HG03196 (cell line): ENCODE data around the gene ARHGEF28.

ENCODE experiments used
- ATAC-seq: cut with Tn5 transposase; IDR thresholded peaks from one replicate; pipeline ENCODE4 v1.9.1; 2021; ENCODE audit not compliant: unreplicated experiment

The ARHGEF28 gene

GRCh38 chr5:73652391-73652790 lies 26.4 kb downstream of the ARHGEF28 start:
- no peak for ATAC-seq

DNA sequence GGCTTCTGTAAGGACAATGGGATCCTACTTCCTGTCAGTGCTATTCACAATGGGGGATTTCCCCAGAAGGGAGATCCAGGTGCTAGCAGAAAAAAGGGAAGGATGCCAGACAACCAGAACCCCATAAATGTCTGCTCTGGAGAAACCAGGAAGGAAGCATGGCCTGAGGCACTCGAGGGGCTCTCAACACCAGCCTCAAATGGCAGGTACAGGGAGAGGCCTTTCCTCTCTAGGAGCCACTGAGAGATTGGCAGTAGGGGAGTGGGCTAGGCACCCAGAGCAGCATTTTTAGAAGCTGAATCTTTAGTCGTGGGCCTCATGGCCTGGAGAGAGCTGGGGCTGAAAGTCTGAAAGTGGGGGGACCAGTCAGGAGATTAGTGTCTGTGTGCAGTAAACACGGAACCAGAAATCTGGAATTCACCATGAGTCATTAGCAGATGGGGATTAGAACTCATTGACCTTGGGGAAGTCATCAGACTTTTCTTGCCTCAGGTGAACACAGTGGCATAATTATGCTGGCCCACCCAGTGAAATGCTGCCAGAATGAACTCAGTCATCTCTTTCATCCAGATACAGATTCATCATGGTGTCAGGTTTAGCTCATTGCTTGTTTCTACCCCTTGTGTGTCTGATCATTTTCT lies 28.3 kb downstream of the ARHGEF28 start:
- ATAC-seq = no peak

- ATAC-seq = no peak
Measured at GRCh38 chr5:73654819-73655318, 28.9 kb downstream of the ARHGEF28 start.

DNA sequence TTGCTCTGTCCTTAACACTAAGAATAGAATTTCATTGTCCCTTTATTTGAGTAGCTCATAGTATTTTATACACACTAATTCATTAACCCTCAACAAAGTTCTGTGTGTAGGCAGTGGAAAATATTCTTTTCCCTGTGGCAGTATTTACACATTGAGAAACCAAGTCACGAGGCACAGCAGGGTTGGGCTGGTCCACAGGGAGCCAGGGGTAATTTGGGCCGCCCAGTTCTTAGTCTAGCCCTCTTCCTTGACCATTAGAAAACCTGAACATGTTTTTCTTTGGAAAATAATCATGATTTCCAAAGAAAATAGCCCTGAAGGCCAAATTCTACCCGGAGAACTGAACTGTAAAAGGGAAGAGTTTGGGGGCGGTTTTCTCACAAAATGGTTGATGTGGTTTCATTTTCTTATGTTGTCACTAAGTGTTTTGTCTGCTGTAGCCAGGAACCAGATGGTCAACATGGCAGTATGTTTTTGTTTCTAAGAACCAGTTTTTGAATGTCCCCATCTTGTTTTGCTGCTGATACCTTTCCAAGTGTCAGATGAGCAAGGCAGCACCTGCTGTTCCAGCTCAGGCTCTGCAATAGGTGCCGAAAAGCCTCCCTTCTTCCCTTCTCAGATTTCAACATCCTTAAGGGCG lies 29.6 kb downstream of the ARHGEF28 start:
- ATAC-seq = no peak

DNA sequence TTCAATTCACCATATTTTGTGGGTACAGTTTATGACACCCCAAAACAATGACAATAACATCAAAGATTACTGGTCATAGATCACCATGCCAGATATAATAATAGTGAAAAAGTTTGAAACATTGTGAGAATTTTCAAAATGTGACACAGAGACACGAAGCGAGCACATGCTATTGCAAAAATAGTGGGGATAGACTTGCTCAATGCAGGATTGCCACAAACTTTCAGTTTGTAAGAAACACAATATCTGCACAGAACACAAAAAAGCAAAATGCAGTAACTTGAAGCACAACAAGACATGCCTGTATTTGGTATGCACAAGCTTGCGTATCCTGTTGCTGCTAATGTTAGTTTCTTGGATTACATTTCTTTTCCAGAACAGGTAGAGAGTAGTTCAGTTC lies 35.8 kb downstream of the ARHGEF28 start:
- ATAC-seq = no peak

- ATAC-seq = no peak
Measured at GRCh38 chr5:73663161-73663859, 37.3 kb downstream of the ARHGEF28 start.

DNA sequence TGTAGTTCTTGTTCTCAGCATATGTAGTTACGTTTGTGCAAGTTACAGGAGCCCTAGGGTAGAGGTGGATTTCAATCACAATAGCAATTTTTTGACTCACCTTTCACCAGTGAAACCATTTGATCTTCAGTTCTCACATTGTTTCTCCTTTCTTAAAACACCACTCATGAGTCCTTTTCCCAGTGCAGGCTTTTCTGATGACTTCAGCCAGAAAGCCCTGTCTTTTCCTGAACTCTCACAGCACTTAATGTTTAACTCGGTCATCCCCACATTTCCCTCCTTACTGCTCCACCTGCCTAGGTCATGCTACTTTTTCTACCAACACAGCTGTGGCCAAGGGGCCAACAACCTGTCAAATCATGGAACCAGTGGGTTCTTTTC lies 37.9 kb downstream of the ARHGEF28 start:
- ATAC-seq = peak; percentile 41

- no peak for ATAC-seq
Measured at GRCh38 chr5:73664796-73665195, 38.8 kb downstream of the ARHGEF28 start.

DNA sequence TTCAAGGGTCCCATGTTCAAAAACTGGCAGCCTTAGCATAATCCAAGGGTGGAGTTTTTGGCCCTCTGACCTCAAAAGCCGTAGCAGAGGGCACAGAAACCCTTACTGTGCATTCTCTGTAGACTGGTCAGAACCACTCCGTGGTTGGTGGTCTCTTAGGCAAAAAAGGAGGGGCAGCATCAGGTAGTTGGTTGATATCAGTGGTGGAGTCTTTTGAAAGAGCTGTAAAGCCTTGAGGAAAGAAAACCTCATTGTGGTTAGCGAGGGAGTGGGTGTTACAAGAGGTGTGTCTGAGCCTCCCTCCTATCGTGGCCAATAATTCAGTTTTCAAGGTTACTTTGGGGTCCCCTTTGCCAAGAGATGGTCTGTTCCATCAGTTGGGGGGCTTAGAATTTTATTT lies 40.9 kb downstream of the ARHGEF28 start:
- ATAC-seq = no peak

DNA sequence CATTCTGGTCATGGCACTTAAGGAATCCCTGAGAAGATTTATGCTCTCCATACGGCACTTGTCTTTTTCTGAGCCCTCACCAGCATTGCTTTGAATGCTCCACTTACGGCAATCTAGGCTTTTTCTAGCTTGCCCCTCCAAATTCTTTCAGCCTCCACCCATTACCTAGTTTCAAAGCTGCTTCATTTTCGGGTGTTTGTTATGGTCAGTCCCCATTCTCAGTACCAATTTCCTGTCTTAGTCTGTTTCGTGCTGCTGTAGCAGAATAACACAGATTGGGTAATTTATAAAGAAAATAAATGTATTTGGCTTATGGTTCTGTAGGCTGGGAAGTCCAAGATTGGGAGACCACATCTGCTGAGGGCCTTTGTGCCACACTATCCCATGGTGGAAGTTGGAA lies 42.0 kb downstream of the ARHGEF28 start:
- ATAC-seq = no peak

- no peak for ATAC-seq
Measured at GRCh38 chr5:73668486-73669111, 42.6 kb downstream of the ARHGEF28 start.

GRCh38 chr5:73670731-73671130 lies 44.7 kb downstream of the ARHGEF28 start:
- ATAC-seq = no peak

DNA sequence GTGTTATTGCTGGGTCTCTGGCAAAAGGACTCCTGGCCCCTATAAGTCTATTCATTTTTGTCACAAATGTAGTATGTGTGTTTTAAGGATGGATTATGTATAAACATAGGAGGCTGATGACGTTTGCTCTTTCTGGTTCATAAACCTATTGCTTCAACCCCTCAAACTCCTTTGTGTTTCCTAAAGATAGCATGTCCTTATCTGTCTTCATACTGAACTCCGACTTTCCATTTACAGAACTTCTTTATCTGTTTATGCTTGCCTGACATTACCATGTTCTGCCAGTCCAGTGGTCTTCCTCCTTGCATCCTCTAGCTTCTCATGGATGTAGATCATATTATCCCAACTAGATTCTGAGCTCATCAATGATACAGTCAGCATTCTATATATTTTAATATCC lies 46.1 kb downstream of the ARHGEF28 start:
- ATAC-seq = no peak

GRCh38 chr5:73673161-73673591 lies 47.2 kb downstream of the ARHGEF28 start:
- no peak for ATAC-seq

GRCh38 chr5:73674669-73675004 lies 48.6 kb downstream of the ARHGEF28 start:
- no peak for ATAC-seq

DNA sequence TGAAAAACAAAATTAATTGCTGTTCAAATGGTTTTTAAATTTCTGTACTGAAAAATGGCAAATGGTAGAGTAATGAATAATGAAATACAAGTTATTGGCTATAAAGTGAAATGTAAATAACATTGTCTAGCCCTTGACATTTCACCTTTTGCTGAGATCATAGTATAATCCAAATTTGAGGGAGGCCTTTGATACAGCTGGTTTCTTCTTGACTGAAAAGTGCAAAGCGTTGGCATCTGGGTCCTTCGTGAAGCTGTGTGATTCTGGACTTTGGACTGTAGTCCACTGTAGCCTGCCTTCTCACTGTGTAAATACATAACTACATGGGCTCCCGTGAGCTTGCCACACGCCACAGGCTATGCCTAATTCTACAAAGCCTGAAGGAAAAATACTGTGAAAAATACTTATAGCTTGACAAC lies 52.3 kb downstream of the ARHGEF28 start:
- ATAC-seq = no peak

- no peak for ATAC-seq
Measured at GRCh38 chr5:73678807-73679206, 52.8 kb downstream of the ARHGEF28 start.

DNA sequence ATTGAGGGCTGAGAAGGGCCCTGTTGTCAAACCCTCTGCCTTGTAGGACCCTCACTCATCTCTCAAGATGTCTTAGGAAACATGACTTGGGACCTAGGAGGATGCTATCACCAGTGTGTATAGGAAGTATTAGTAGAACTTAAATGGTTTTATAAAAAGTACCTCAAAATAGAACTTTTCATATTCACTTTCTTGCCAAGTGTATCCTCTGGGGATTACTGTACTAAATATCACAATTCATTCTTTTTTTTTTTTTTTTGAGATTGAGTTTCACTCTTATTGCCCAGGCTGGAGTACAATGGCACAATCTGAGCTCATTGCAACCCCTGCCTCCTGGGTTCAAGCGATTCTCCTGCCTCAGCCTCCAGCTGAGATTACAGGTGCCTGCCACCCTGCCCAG lies 56.2 kb downstream of the ARHGEF28 start:
- no peak for ATAC-seq

DNA sequence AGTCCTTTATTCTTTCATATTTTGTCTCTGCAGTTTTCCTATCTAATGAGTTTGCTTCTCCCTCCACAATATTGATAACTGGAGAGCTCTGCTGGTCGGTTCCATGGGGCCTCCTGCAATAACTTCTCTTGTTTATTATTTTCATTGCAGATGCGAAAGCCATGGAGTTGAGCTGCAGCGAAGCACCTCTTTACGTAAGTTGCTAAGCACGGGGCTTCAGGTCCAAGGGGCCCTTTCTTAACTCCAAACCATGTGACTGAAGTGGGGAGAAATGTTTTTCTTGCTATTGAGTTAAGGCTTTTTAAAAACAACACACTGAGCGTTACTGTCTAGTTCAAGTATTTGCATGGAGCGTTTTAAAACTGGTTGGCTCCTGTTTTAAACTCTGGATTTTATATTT lies 58.7 kb downstream of the ARHGEF28 start:
- no peak for ATAC-seq

DNA sequence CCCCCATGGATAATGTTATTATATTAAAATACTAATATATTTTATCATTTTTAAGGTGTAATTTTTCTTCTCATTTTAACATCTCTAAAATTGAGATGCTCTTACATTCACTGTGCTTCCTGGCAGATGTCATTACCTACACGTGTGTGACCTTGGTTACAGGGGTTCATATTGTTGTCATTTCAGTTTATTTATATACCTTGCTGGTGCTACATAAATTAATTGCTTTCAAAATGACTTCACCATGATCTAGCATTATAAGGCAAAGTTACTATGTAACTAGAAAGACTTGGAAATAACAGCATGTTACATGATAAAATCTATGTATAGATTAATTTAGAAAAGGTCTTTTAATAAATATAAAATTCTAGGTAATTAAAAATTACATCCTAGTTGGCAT lies 60.9 kb downstream of the ARHGEF28 start:
- peak; percentile 43 for ATAC-seq

DNA sequence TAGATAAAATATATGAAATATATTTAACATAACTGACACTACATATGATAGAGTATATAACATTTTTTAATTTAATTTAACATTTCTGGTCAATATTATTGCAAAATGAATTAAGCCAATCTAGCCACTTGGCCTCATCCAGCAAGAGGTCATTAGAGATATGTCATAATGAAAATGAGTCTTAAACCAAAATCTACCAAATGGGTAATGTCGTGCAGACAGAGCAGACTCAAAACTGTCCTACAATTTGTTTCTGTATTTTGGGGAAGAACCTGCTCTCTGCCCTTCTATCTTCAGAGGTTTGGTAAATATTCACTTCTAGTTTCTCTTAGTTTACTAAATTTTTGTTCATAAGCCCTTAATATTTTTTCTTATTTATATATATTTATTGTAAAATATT lies 61.4 kb downstream of the ARHGEF28 start:
- peak; percentile 66 for ATAC-seq

GRCh38 chr5:73690015-73690414 lies 64.0 kb downstream of the ARHGEF28 start:
- no peak for ATAC-seq
